ENCODE data around the gene ZFHX3. TPM values are rescaled to one million over a fixed set of nuclear protein-coding genes. Genes with fewer than 3 reads are reported as not detected.

Gene ZFHX3
- total and polyA plus RNA-seq, 9 of the 15 experiments (the other 6 are each of a cell fraction or from before 2014, with no cell fraction given), result 0.01 to 0.23 (median 0.06) TPM; not detected in 4

DNA sequence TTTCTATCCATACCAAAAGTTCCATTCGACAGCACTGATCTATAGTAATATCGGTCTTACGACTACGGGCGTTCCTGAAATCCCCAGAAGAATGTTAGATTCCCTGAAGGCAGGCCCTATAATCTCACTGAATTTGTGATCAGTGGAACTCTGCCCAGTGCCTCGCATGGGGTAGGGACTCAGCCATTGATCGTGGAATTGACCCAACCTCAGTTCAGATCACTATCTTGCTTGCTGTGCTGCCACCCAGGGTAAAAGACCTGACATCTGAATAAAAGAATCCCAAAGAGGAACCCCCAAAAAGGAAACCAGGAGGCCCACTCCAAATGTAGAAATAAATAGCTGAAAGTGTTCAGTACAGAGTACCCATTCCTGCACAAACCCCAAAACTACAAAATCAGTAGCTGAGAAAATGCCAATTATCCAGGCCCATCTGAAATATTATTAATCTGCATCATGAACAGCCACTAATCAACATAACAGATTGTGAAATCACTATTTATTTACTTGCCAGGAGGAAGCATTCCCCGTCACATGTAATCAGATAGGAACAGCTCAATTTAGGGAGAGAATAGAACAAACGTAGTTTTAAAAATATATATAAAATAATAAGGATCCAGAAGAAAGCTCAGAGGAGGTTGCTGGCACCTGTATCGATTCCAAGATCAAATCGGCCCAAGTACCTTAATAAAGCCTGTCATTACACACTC is 221.9 kb downstream of the ZFHX3 start:
- Histone ChIP-seq H3K79me2 (ENCODE audit: control insufficient read depth, insufficient read depth, low read length) (no peaks in the 10 kb centered on the region), H3K4me3 (no peak overlapping the region), H3K27me3 (ENCODE audit: control insufficient read depth in 2 of 2, insufficient read depth in 2 of 2, low read length in 2 of 2) (peaks cover 3 to 13% of the 10 kb centered on the region in 2 experiments; a peak in 4 of 5 replicates), H3K9ac (ENCODE audit: insufficient read depth in 1 of 2, low read depth in 2 of 2, low read length in 2 of 2) (no peak overlapping the region), H4K20me1 (replicated peaks; ENCODE audit: control insufficient read depth, insufficient read depth, low read length) (no peaks in the 10 kb centered on the region), H3K4me2 (ENCODE audit: insufficient read depth, low read length) (no peak overlapping the region), H3K9me3 (replicated peaks; ENCODE audit: control insufficient read depth, insufficient read depth, low read depth, low read length) (no peaks in the 10 kb centered on the region), H3K27ac (ENCODE audit: extremely low read depth, low read depth, low read length) (no peak overlapping the region), H3K4me1 (replicated peaks in 1 of 2; ENCODE audit: control insufficient read depth in 2 of 2, insufficient read depth in 2 of 2, low read length in 2 of 2) (no peaks in the 10 kb centered on the region), H3K9me1 (ENCODE audit: control insufficient read depth, insufficient read depth, low read length) (no peaks in the 10 kb centered on the region), H2AFZ (ENCODE audit: low read depth, low read length) (no peak overlapping the region), H3K36me3 (ENCODE audit: control insufficient read depth, insufficient read depth, low read length) (no peaks in the 10 kb centered on the region)
- intact Hi-C loops (cut with micrococcal nuclease) (no loop called here), in situ Hi-C loops (cut with MboI) (no loop called here)
- FAIRE-seq, result no peak
- DNase-seq (ENCODE audit: extremely low read depth in 1 of 4, low spot score in 3 of 4), result no peak
- 1% methylated on average over 11 of the region's 11 CpGs for WGBS (ENCODE audit: insufficient coverage, low coverage, missing lambda C conversion rate)
- CTCF ChIA-PET (ENCODE audit: low intra/inter-chr PET ratio), result interaction anchor here (0.7 kb wide), 1 partner anchor 1278 kb away, joined by 4 read pairs; no protein-coding TSS in a partner anchor
- POLR2A ChIA-PET, result interaction anchor here (1.3 kb wide), 1 partner anchor 30 kb away, joined by 3 read pairs; no protein-coding TSS in a partner anchor
- TF ChIP-seq JUN (IDR thresholded peaks at IDR 0.05; ENCODE audit: borderline replicate concordance, low read depth, low read length) (no peak), JUN (CRISPR knock-in tag; IDR thresholded peaks at IDR 0.05; ENCODE audit: borderline replicate concordance) (no peak), EZH2 (IDR thresholded peaks at IDR 0.05; ENCODE audit: borderline replicate concordance, low read depth, low read length) (no peak), ZNF75A (CRISPR knock-in tag; IDR thresholded peaks at IDR 0.05) (no peak), NR2F6 (CRISPR knock-in tag; IDR thresholded peaks at IDR 0.05) (no peak)
- no TSS peak for BruUV-seq (replicated peaks)
- no peak for ATAC-seq

DNA sequence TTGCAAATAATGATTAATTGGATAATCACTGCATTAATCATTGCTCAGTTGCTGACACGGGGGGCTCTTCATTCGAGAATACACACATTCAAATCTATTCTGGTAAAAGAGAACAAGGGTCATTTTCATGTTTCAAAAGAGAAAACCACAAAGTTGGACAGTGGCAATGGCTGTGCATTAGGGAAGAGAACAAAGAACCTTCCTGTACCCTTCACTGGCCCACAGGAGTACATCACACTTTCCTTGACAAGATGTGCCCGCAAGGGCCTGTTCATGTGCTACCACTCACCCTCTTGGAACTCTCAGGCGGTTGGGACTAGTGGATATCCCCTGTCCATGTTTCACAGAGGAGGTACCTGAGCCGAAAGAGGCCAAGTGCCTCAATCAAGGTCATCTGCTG is 223.2 kb downstream of the ZFHX3 start:
- ATAC-seq (no peak), FAIRE-seq (no peak), DNase-seq (ENCODE audit: extremely low read depth in 1 of 4, low spot score in 3 of 4) (no peak)
- Histone ChIP-seq H2AFZ (ENCODE audit: low read depth, low read length) (no peak overlapping the region), H4K20me1 (replicated peaks; ENCODE audit: control insufficient read depth, insufficient read depth, low read length) (no peaks in the 10 kb centered on the region), H3K4me2 (ENCODE audit: insufficient read depth, low read length) (no peak overlapping the region), H3K9me1 (ENCODE audit: control insufficient read depth, insufficient read depth, low read length) (no peaks in the 10 kb centered on the region), H3K36me3 (ENCODE audit: control insufficient read depth, insufficient read depth, low read length) (no peaks in the 10 kb centered on the region), H3K79me2 (ENCODE audit: control insufficient read depth, insufficient read depth, low read length) (no peaks in the 10 kb centered on the region), H3K27me3 (ENCODE audit: control insufficient read depth in 2 of 2, insufficient read depth in 2 of 2, low read length in 2 of 2) (peaks cover 7 to 23% of the 10 kb centered on the region in 2 experiments; a peak in 4 of 5 replicates), H3K9ac (ENCODE audit: insufficient read depth in 1 of 2, low read depth in 2 of 2, low read length in 2 of 2) (no peak overlapping the region; a peak in 1 of 4 replicates), H3K4me1 (replicated peaks in 1 of 2; ENCODE audit: control insufficient read depth in 2 of 2, insufficient read depth in 2 of 2, low read length in 2 of 2) (no peaks in the 10 kb centered on the region), H3K27ac (ENCODE audit: extremely low read depth, low read depth, low read length) (no peak overlapping the region), H3K4me3 (no peak overlapping the region), H3K9me3 (replicated peaks; ENCODE audit: control insufficient read depth, insufficient read depth, low read depth, low read length) (no peaks in the 10 kb centered on the region)
- TF ChIP-seq, protein P1, sequence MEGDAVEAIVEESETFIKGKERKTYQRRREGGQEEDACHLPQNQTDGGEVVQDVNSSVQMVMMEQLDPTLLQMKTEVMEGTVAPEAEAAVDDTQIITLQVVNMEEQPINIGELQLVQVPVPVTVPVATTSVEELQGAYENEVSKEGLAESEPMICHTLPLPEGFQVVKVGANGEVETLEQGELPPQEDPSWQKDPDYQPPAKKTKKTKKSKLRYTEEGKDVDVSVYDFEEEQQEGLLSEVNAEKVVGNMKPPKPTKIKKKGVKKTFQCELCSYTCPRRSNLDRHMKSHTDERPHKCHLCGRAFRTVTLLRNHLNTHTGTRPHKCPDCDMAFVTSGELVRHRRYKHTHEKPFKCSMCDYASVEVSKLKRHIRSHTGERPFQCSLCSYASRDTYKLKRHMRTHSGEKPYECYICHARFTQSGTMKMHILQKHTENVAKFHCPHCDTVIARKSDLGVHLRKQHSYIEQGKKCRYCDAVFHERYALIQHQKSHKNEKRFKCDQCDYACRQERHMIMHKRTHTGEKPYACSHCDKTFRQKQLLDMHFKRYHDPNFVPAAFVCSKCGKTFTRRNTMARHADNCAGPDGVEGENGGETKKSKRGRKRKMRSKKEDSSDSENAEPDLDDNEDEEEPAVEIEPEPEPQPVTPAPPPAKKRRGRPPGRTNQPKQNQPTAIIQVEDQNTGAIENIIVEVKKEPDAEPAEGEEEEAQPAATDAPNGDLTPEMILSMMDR (IDR thresholded peaks at IDR 0.05 in 2 of 3, conservative IDR thresholded peaks at IDR 0.05 in 1 of 3; ENCODE audit: insufficient read depth in 2 of 3, low read depth in 1 of 3, low read length in 3 of 3), result no peak
- TF ChIP-seq, protein P2, sequence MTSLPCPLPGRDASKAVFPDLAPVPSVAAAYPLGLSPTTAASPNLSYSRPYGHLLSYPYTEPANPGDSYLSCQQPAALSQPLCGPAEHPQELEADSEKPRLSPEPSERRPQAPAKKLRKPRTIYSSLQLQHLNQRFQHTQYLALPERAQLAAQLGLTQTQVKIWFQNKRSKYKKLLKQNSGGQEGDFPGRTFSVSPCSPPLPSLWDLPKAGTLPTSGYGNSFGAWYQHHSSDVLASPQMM (CRISPR knock-in tag; IDR thresholded peaks at IDR 0.05), result no peak
- TF ChIP-seq HDAC1 (IDR thresholded peaks at IDR 0.05) (no peak), ZNF57 (CRISPR knock-in tag; IDR thresholded peaks at IDR 0.05) (no peak), PTRF (tag; IDR thresholded peaks at IDR 0.05) (no peak), ZNF431 (CRISPR knock-in tag; IDR thresholded peaks at IDR 0.05) (no peak), DPF2 (IDR thresholded peaks at IDR 0.05) (no peak), KDM1A (IDR thresholded peaks at IDR 0.05) (no peak), IRF2 (CRISPR knock-in tag; IDR thresholded peaks at IDR 0.05) (no peak), SNIP1 (IDR thresholded peaks at IDR 0.05; ENCODE audit: low read depth) (no peak)
- POLR2A ChIA-PET, result no interaction called here
- intact Hi-C loops (cut with micrococcal nuclease), result no loop called here
- WGBS (ENCODE audit: insufficient coverage, low coverage, missing lambda C conversion rate), result under 1% methylated on average over 5 of the region's 5 CpGs
- no TSS peak for BruUV-seq (replicated peaks)
- CTCF ChIA-PET (ENCODE audit: low intra/inter-chr PET ratio), result no interaction called here
- in situ Hi-C loops (cut with MboI), result no loop called here

Measured in K562 (cell line).